ENCODE data around the gene ZPBP2.

DNA sequence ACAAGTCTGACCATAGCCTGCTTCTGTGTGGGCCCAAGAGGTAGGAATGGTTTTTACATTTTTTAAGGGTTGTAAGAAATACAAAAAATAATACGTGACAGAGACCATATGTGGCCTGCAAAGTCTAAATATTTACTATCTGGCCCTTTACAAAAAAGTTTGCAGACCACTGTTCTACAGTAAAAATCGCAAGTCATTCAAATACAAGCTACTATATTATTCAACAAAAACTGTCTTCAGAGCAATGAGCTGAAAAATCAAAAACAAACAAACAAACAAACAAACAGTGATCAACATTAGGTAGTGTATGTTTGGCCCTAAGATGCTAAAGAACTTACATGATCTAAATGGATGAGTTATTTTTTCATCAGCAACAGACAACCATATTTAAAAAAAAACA lies 36.4 kb upstream of the ZPBP2 start:
- TF ChIP-seq ZNF660 (tag by site-specific recombination; IDR thresholded peaks at IDR 0.05) (no peak), ZNF202 (tag by site-specific recombination; IDR thresholded peaks at IDR 0.05; ENCODE audit: borderline replicate concordance) (no peak), ZNF311 (tag by site-specific recombination; IDR thresholded peaks at IDR 0.05; ENCODE audit: borderline replicate concordance) (no peak), ZNF560 (tag by site-specific recombination; IDR thresholded peaks at IDR 0.05; ENCODE audit: borderline replicate concordance) (no peak), ZNF302 (tag by site-specific recombination; IDR thresholded peaks at IDR 0.05; ENCODE audit: low read depth) (no peak), MYNN (tag by site-specific recombination; IDR thresholded peaks at IDR 0.05; ENCODE audit: borderline replicate concordance) (no peak), ZNF10 (tag by site-specific recombination; IDR thresholded peaks at IDR 0.05) (no peak), KLF7 (tag by site-specific recombination; IDR thresholded peaks at IDR 0.05; ENCODE audit: borderline replicate concordance) (no peak)
- TF ChIP-seq, protein P1, sequence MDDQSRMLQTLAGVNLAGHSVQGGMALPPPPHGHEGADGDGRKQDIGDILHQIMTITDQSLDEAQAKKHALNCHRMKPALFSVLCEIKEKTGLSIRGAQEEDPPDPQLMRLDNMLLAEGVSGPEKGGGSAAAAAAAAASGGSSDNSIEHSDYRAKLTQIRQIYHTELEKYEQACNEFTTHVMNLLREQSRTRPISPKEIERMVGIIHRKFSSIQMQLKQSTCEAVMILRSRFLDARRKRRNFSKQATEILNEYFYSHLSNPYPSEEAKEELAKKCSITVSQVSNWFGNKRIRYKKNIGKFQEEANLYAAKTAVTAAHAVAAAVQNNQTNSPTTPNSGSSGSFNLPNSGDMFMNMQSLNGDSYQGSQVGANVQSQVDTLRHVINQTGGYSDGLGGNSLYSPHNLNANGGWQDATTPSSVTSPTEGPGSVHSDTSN (CRISPR knock-in tag; IDR thresholded peaks at IDR 0.05): no peak
- TF ChIP-seq, protein P2, sequence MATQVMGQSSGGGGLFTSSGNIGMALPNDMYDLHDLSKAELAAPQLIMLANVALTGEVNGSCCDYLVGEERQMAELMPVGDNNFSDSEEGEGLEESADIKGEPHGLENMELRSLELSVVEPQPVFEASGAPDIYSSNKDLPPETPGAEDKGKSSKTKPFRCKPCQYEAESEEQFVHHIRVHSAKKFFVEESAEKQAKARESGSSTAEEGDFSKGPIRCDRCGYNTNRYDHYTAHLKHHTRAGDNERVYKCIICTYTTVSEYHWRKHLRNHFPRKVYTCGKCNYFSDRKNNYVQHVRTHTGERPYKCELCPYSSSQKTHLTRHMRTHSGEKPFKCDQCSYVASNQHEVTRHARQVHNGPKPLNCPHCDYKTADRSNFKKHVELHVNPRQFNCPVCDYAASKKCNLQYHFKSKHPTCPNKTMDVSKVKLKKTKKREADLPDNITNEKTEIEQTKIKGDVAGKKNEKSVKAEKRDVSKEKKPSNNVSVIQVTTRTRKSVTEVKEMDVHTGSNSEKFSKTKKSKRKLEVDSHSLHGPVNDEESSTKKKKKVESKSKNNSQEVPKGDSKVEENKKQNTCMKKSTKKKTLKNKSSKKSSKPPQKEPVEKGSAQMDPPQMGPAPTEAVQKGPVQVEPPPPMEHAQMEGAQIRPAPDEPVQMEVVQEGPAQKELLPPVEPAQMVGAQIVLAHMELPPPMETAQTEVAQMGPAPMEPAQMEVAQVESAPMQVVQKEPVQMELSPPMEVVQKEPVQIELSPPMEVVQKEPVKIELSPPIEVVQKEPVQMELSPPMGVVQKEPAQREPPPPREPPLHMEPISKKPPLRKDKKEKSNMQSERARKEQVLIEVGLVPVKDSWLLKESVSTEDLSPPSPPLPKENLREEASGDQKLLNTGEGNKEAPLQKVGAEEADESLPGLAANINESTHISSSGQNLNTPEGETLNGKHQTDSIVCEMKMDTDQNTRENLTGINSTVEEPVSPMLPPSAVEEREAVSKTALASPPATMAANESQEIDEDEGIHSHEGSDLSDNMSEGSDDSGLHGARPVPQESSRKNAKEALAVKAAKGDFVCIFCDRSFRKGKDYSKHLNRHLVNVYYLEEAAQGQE (tag by site-specific recombination; IDR thresholded peaks at IDR 0.05): no peak
- TF ChIP-seq, protein P3, sequence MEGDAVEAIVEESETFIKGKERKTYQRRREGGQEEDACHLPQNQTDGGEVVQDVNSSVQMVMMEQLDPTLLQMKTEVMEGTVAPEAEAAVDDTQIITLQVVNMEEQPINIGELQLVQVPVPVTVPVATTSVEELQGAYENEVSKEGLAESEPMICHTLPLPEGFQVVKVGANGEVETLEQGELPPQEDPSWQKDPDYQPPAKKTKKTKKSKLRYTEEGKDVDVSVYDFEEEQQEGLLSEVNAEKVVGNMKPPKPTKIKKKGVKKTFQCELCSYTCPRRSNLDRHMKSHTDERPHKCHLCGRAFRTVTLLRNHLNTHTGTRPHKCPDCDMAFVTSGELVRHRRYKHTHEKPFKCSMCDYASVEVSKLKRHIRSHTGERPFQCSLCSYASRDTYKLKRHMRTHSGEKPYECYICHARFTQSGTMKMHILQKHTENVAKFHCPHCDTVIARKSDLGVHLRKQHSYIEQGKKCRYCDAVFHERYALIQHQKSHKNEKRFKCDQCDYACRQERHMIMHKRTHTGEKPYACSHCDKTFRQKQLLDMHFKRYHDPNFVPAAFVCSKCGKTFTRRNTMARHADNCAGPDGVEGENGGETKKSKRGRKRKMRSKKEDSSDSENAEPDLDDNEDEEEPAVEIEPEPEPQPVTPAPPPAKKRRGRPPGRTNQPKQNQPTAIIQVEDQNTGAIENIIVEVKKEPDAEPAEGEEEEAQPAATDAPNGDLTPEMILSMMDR (tag by site-specific recombination; IDR thresholded peaks at IDR 0.05): no peak
